Neural progenitor cell (in vitro differentiated cells): ENCODE measurements around the gene CRLF1. TPM values are rescaled to one million over a fixed set of nuclear protein-coding genes. Genes with fewer than 3 reads are reported as not detected.
A peak's percentile ranks its signal among the peaks of the same experiment; 100 is the strongest.

Experiments used
- DNase-seq: peaks from one replicate; pipeline ENCODE4 v3.0.0-alpha.2; 2016; ENCODE audit warnings: low spot score
- H2AFZ ChIP-seq: fragments of 200-600 bp; sonication (generic); replicated peaks from 2 replicates; pipeline ENCODE4 v1.6.1; 2016; ENCODE audit warnings: antibody characterized with exemption
- H3F3A ChIP-seq: fragments of 200-600 bp; sonication (generic); 2 replicates; pipeline ENCODE4 v1.6.1; 2016; ENCODE audit warnings: antibody characterized with exemption, low read depth
- H3K27ac ChIP-seq: fragments of 200-600 bp; sonication (generic); 2 replicates; pipeline ENCODE4 v1.5.1; 2016; ENCODE audit warnings: mild to moderate bottlenecking
- H3K27me3 ChIP-seq: fragments of 200-600 bp; sonication (generic); 2 replicates; pipeline ENCODE4 v1.6.1; 2016; ENCODE audit warnings: mild to moderate bottlenecking, moderate library complexity
- H3K36me3 ChIP-seq: fragments of 200-600 bp; sonication (generic); 2 replicates; pipeline ENCODE4 v1.5.1; 2016
- H3K4me1 ChIP-seq: fragments of 200-600 bp; sonication (generic); 2 replicates; pipeline ENCODE4 v1.6.1; 2016; ENCODE audit warnings: mixed run types
- H3K4me2 ChIP-seq: fragments of 200-600 bp; sonication (generic); 2 replicates; pipeline ENCODE4 v1.6.1; 2016
- H3K4me3 ChIP-seq: fragments of 200-600 bp; sonication (generic); 2 replicates; pipeline ENCODE4 v1.5.1; 2016
- H3K79me2 ChIP-seq: fragments of 200-600 bp; sonication (generic); 2 replicates; pipeline ENCODE4 v1.6.1; 2016; ENCODE audit warnings: low read depth
- H3K9ac ChIP-seq: fragments of 200-600 bp; sonication (generic); 2 replicates; pipeline ENCODE4 v1.6.1; 2016
- H3K9me3 ChIP-seq: fragments of 200-600 bp; sonication (generic); 2 replicates; pipeline ENCODE4 v1.5.1; 2016; ENCODE audit warnings: low read depth
- H4K20me1 ChIP-seq: fragments of 200-600 bp; sonication (generic); 2 replicates; pipeline ENCODE4 v1.6.1; 2016; ENCODE audit warnings: low read depth
- H3K27ac Mint-ChIP-seq: 3 replicates; pipeline ENCODE4 v1.8.0; 2021; ENCODE audit warnings: mixed read lengths
- H3K27me3 Mint-ChIP-seq: 2 replicates; pipeline ENCODE4 v1.8.0; 2022; ENCODE audit warnings: low read depth, mild to moderate bottlenecking, inconsistent platforms, moderate library complexity, mixed read lengths; ENCODE audit not compliant: insufficient read depth
- H3K36me3 Mint-ChIP-seq: 3 replicates; pipeline ENCODE4 v1.8.0; 2021; ENCODE audit warnings: mixed read lengths
- H3K4me1 Mint-ChIP-seq: 3 replicates; pipeline ENCODE4 v1.8.0; 2021; ENCODE audit warnings: mixed read lengths
- H3K4me3 Mint-ChIP-seq: 3 replicates; pipeline ENCODE4 v1.8.0; 2021; ENCODE audit warnings: mild to moderate bottlenecking, moderate library complexity, mixed read lengths
- H3K9me3 Mint-ChIP-seq: 3 replicates; pipeline ENCODE4 v1.8.0; 2020; ENCODE audit warnings: mixed read lengths
- EZH2 ChIP-seq: fragments of 200-600 bp; sonication (generic); IDR thresholded peaks from 2 replicates; pipeline ENCODE4 v1.6.1; 2017; ENCODE audit warnings: antibody characterized with exemption, mild to moderate bottlenecking, moderate library complexity
- EZH2phosphoT487 ChIP-seq: fragments of 200-600 bp; sonication (generic); IDR thresholded peaks from 2 replicates; pipeline ENCODE4 v1.6.1; 2017; ENCODE audit warnings: antibody characterized with exemption
- total RNA-seq: library from RNA; depleted of rRNA; stranded (reverse); fragments of >200 nt; gene quantifications from 2 replicates; pipeline ENCODE4 v1.2.3, GENCODE V29; 2015; ENCODE audit warnings: low replicate concordance
- TF ChIP-seq, protein P1 (sequence below): fragments of 200-600 bp; sonication (generic); IDR thresholded peaks from 2 replicates; pipeline ENCODE4 v1.5.1; 2017; ENCODE audit warnings: antibody characterized with exemption, mild to moderate bottlenecking

CRLF1 gene
- total RNA-seq, 1 donor from 2014 or later, result not detected

- H2AFZ ChIP-seq, result no peak overlapping the region
Observed at GRCh38 chr19:18635831-18636182, 29.2 kb upstream of the CRLF1 start.

DNA sequence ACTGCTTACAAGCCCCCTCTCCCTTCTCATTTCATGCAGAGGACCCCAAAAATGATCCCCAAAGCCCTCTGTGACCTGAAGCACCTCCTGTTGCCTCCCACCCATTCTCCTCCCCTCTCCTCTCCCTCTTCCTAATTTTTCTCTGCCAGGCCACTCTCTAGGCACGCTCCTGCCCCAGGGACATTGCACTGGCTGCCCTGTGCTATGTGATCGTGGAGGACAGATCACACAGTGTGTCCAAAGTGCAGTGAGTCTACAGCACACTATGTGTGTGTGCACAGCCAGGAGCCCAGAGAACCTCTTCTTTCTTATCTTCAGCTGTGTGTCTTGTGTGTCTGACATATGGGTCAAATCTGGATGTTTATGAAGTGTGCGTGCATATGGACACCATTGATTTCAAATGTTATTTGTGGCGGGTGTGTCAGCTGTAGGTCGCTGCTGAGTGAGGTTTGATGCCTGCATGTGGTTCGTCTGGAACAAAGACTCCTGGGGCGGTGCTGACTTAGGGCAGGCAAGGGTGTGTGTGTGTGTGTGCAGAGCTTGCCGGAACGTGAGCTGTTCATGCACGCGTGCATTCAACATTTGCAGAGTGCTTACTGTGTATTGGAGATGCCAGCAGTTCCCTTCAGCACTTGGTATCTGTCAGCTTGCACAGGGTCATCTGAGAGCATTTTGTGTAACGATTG lies 28.2 kb upstream of the CRLF1 start:
- Histone ChIP-seq H3K27me3 (peaks cover 18% of the 10 kb centered on the region), H3K4me3 (no peak overlapping the region), H3F3A (peaks cover 13% of the 10 kb centered on the region), H2AFZ (no peak overlapping the region), H3K9me3 (no peaks in the 10 kb centered on the region), H3K79me2 (peaks cover 29% of the 10 kb centered on the region), H3K4me1 (peaks cover 10% of the 10 kb centered on the region), H3K27ac (no peak overlapping the region), H3K9ac (no peak overlapping the region), H3K4me2 (no peak overlapping the region), H4K20me1 (peaks cover 13% of the 10 kb centered on the region), H3K36me3 (no peaks in the 10 kb centered on the region)
- no peak for DNase-seq
- H3K27ac Mint-ChIP-seq, result no peak overlapping the region
- peaks cover 17% of the 10 kb centered on the region for H3K27me3 Mint-ChIP-seq
- H3K4me3 Mint-ChIP-seq, result peak overlapping the region; percentile 2
- no peaks in the 10 kb centered on the region for H3K9me3 Mint-ChIP-seq
- TF ChIP-seq EZH2, result no peak
- TF ChIP-seq, protein P1, sequence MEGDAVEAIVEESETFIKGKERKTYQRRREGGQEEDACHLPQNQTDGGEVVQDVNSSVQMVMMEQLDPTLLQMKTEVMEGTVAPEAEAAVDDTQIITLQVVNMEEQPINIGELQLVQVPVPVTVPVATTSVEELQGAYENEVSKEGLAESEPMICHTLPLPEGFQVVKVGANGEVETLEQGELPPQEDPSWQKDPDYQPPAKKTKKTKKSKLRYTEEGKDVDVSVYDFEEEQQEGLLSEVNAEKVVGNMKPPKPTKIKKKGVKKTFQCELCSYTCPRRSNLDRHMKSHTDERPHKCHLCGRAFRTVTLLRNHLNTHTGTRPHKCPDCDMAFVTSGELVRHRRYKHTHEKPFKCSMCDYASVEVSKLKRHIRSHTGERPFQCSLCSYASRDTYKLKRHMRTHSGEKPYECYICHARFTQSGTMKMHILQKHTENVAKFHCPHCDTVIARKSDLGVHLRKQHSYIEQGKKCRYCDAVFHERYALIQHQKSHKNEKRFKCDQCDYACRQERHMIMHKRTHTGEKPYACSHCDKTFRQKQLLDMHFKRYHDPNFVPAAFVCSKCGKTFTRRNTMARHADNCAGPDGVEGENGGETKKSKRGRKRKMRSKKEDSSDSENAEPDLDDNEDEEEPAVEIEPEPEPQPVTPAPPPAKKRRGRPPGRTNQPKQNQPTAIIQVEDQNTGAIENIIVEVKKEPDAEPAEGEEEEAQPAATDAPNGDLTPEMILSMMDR, result no peak
- no peak for TF ChIP-seq EZH2phosphoT487
- H3K4me1 Mint-ChIP-seq, result peaks cover 27% of the 10 kb centered on the region
- H3K36me3 Mint-ChIP-seq, result no peaks in the 10 kb centered on the region

More at GRCh38 chr19:18635831-18636182, 29.2 kb upstream of the CRLF1 start:
- no peak for DNase-seq
- Mint-ChIP-seq H3K9me3 (no peaks in the 10 kb centered on the region), H3K36me3 (no peaks in the 10 kb centered on the region), H3K4me1 (peaks cover 22% of the 10 kb centered on the region), H3K4me3 (peak overlapping the region; percentile 92), H3K27ac (no peak overlapping the region), H3K27me3 (peaks cover 17% of the 10 kb centered on the region)
- H3K36me3 ChIP-seq, result no peaks in the 10 kb centered on the region
- H3K4me2 ChIP-seq, result peak overlapping the region; percentile 7
- H3K27me3 ChIP-seq, result peaks cover 18% of the 10 kb centered on the region
- H4K20me1 ChIP-seq, result peaks cover 18% of the 10 kb centered on the region
- peak overlapping the region; percentile 98 for H3K4me3 ChIP-seq
- no peak overlapping the region for H3K27ac ChIP-seq
- TF ChIP-seq EZH2 (no peak), EZH2phosphoT487 (no peak)
- TF ChIP-seq, protein P1, result no peak
- H3K4me1 ChIP-seq, result peaks cover 10% of the 10 kb centered on the region
- H3K79me2 ChIP-seq, result peaks cover 33% of the 10 kb centered on the region
- H3F3A ChIP-seq, result peaks cover 13% of the 10 kb centered on the region
- H3K9me3 ChIP-seq, result no peaks in the 10 kb centered on the region
- no peak overlapping the region for H3K9ac ChIP-seq

- peak overlapping the region; percentile 52 for H3K27ac Mint-ChIP-seq
- Histone ChIP-seq H3K9ac (no peak overlapping the region), H3K27ac (no peak overlapping the region), H3K4me2 (no peak overlapping the region), H2AFZ (no peak overlapping the region), H3F3A (peaks cover 13% of the 10 kb centered on the region), H3K4me3 (no peak overlapping the region), H3K27me3 (peaks cover 26% of the 10 kb centered on the region), H3K36me3 (no peaks in the 10 kb centered on the region), H3K79me2 (peaks cover 14% of the 10 kb centered on the region), H3K4me1 (peaks cover 10% of the 10 kb centered on the region), H3K9me3 (no peaks in the 10 kb centered on the region), H4K20me1 (peaks cover 11% of the 10 kb centered on the region)
- H3K9me3 Mint-ChIP-seq, result no peaks in the 10 kb centered on the region
- H3K4me1 Mint-ChIP-seq, result peaks cover 41% of the 10 kb centered on the region
- H3K36me3 Mint-ChIP-seq, result no peaks in the 10 kb centered on the region
- no peak for DNase-seq
- peak overlapping the region; percentile 7 for H3K4me3 Mint-ChIP-seq
- TF ChIP-seq EZH2 (no peak), EZH2phosphoT487 (no peak)
- TF ChIP-seq, protein P1, result no peak
- peaks cover 19% of the 10 kb centered on the region for H3K27me3 Mint-ChIP-seq
Observed at GRCh38 chr19:18633321-18633720, 26.7 kb upstream of the CRLF1 start.
